Thymus (tissue), 14 donors: Measurements from ENCODE around the gene KRTAP12-4. TPM values are rescaled to one million over a fixed set of nuclear protein-coding genes. Genes with fewer than 3 reads are reported as not detected.

Experiments
- DNase-seq, 9 donors: peaks; one replicate each; pipeline ENCODE4 v3.0.0-alpha.2; 2013; ENCODE audit warnings: low spot score in 9 of 9, low read depth in 6 of 9, missing footprints in 1 of 9
- H3K27ac ChIP-seq, 2 donors: one replicate each; pipeline ENCODE4 v1.5.1; 2013; ENCODE audit warnings: control low read depth in 1 of 2, low read depth in 1 of 2, low read length in 1 of 2, mild to moderate bottlenecking in 1 of 2, moderate library complexity in 1 of 2
- H3K27me3 ChIP-seq, 2 donors: one replicate each; pipeline ENCODE4 v1.5.1; 2013; ENCODE audit warnings: low read length in 1 of 2; ENCODE audit not compliant: control insufficient read depth in 2 of 2, insufficient read depth in 1 of 2
- H3K36me3 ChIP-seq, 2 donors: one replicate each; pipeline ENCODE4 v1.5.1; 2013; ENCODE audit warnings: low read length in 1 of 2, mild to moderate bottlenecking in 1 of 2, moderate library complexity in 1 of 2; ENCODE audit not compliant: control insufficient read depth in 2 of 2, insufficient read depth in 2 of 2
- H3K4me1 ChIP-seq, 2 donors: one replicate each; pipeline ENCODE4 v1.5.1; 2013; ENCODE audit warnings: low read length in 2 of 2; ENCODE audit not compliant: control insufficient read depth in 2 of 2, insufficient read depth in 2 of 2
- H3K4me3 ChIP-seq, 2 donors: one replicate each; pipeline ENCODE4 v1.5.1; 2013; ENCODE audit warnings: low read length in 2 of 2, control low read depth in 1 of 2, mild to moderate bottlenecking in 1 of 2
- H3K9me3 ChIP-seq, 2 donors: one replicate each; pipeline ENCODE4 v1.5.1; 2013; ENCODE audit warnings: low read length in 1 of 2, mild to moderate bottlenecking in 1 of 2; ENCODE audit not compliant: control insufficient read depth in 2 of 2, insufficient read depth in 1 of 2
- WGBS: extraction: QIAGEN DNeasy Blood & Tissue Kit; methylation state at CpG from one replicate; pipeline ENCODE4 v1.1.7; 2013; 5-methylcytosine and 5-hydroxymethylcytosine counted together
- long read RNA-seq, 10 donors: transcript quantifications; one replicate each; lab custom pipeline, GENCODE V29; 2026
- polyA plus RNA-seq: library from polyadenylated mRNA; stranded (reverse); fragments of 200-250 nt; gene quantifications from one replicate; pipeline ENCODE4 v1.2.3, GENCODE V29; 2013
- total RNA-seq: library from RNA; stranded (reverse); fragments of 120-200 nt; gene quantifications from one replicate; pipeline ENCODE4 v1.2.4, GENCODE V29; 2013
- donor health status: healthy.

Gene KRTAP12-4, protein sequence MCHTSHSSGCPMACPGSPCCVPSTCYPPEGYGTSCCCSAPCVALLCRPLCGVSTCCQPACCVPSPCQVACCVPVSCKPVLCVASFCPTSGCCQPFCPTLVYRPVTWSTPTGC
- total RNA-seq (not detected), polyA plus RNA-seq (not detected)
- long read RNA-seq, donor 1 = 0 reads
- long read RNA-seq, donor 2 = 0 reads
- long read RNA-seq, donor 3 = 0 reads
- long read RNA-seq, donor 4 = 0 reads
- long read RNA-seq, donor 5 = 0 reads
- long read RNA-seq, donor 6 = 0 reads
- long read RNA-seq, donor 7 = 0 reads
- long read RNA-seq, donor 8 = 0 reads
- long read RNA-seq, donor 9 = 0 reads
- long read RNA-seq, donor 10 = 0 reads

DNA sequence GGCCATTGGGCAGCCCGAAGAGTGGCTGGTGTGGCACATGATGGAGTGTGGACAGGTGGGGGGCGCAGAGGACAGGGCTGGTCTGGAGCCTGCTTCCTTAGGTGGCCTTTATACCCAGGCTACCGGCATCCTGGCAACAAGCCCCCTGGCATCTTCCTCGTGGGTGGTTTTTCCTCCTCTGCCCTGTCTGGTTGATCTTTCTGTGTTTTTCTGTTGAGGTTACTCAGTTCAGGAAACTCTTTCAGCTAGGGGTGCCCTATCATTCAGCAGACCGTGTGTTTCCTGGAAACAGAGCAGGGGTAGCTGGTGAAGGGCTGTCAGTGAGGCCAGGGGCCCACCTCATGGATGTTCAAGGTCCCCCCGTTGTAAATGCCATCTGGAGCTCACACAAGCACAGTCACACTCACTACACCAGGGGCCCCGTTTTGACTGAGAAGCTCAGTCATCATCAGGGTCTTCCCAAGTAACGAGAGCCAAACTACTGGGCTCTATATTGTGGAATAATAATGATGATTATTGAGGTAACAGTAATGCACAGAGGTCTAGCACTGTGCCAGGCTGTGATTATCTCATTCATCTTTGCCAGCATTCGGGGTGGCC lies at the start of gene KRTAP12-4:
Gene KRTAP12-4, minus strand, starts transcription at position 84 of the 600 bp plus-strand sequence. Its CDS starts 45 bp downstream, at position 39.
- Histone ChIP-seq H3K4me3 (no peak within 1 kb of the TSS), H3K27me3 (peaks cover 0 to 2% of the 10 kb centered on the region in 2 donors), H3K36me3 (no peaks in the 10 kb centered on the region), H3K4me1 (peaks cover 0 to 2% of the 10 kb centered on the region in 2 donors), H3K27ac (no peak within 1 kb of the TSS), H3K9me3 (peaks cover 1 to 19% of the 10 kb centered on the region in 2 donors)
- 62% methylated on average over 9 of the region's 9 CpGs for WGBS
- DNase-seq = no peak

DNA sequence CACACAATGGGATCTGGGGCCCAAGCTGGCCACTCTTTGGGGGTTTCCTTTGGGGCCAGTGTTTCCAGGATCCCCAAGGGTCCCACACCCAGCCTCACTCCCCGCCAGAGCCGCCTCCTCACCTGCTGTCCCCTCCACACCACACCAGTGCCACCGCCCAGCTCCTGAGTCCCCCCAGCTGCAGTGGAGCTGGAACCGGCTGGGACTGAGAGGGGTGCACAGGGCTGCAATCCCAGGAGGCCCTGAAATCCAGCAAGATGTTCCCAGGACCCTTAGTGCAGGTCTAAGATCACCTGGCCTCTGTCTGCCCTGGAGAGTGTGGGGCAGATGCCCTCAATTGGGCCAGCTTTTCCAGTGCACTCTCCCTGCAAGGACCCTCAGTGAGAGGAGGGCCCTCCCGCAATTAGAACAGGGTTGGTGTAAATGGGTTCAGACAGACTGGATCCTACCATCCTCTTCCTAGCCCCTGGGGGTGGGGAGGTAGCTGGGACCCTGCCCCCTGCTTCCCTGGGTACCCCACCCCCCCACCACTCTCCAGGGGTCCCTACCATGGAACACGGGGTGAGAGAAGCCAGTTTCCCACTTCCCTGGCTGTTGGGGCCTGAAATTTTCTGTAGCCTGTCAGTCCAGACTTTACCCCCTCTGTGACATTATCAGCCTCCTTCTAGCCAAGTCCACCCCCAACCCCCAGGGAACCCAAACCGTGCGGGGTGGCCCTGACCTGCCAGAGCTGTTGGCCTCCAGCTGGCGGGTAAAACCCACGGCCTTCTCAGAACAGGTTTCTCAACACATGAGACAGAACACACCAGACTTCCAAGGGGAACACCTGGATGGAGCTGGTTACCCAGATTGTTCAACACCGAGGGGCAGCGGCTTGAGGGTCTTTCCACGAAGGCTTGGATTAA lies 49.5 kb upstream of the KRTAP12-4 start:
- peaks cover 0 to 6% of the 10 kb centered on the region in 2 donors for H3K36me3 ChIP-seq
- H3K27me3 ChIP-seq = peaks cover 41 to 90% of the 10 kb centered on the region in 2 donors
- H3K4me1 ChIP-seq = peaks cover 0 to 2% of the 10 kb centered on the region in 2 donors
- no peak overlapping the region for H3K27ac ChIP-seq
- no peak for DNase-seq
- no peak overlapping the region for H3K4me3 ChIP-seq
- 40% methylated on average over 13 of the region's 13 CpGs for WGBS
- H3K9me3 ChIP-seq = peaks cover 9 to 19% of the 10 kb centered on the region in 2 donors

DNA sequence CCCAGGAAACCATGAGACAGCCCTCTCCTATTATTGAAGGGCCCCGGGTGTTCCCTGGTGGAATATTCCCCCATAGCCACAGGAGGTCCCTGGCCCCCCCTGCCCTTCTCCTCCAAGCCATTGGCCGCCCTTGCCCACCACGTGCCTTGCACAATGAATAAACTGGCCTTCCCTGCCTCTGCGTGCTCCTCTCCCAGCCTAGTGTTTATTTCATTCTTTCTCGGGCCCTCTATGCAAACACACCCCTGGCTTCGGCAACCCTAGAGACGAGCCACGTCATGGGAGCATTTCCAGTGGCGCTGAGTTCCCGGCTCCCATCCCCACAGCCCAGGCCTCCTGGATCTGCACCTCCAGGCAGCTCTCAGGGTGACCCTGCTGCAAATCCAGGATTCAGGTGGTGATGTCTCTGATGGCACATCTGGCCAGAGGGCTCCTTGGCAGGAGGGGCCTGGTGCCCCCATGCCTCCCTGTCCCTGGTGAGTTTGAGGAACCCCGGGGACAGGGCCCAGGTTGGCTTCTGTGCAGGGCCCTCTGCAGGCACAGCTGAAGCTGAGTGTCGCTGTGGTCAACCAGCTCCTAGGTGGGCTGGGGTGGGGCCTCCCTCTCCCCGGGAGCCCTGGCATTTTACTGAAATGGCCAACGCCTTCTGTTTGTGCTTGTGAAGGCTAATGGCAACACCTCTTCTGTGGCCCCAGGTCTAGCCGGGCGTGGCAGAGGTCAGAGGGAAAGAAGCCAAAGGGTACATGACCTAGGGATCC lies 48.7 kb upstream of the KRTAP12-4 start:
- Histone ChIP-seq H3K27me3 (peaks cover 33 to 89% of the 10 kb centered on the region in 2 donors), H3K4me1 (no peaks in the 10 kb centered on the region), H3K27ac (no peak overlapping the region), H3K4me3 (no peak overlapping the region), H3K9me3 (peaks cover 9 to 19% of the 10 kb centered on the region in 2 donors), H3K36me3 (peaks cover 0 to 6% of the 10 kb centered on the region in 2 donors)
- no peak for DNase-seq
- WGBS = 57% methylated on average over 16 of the region's 16 CpGs

DNA sequence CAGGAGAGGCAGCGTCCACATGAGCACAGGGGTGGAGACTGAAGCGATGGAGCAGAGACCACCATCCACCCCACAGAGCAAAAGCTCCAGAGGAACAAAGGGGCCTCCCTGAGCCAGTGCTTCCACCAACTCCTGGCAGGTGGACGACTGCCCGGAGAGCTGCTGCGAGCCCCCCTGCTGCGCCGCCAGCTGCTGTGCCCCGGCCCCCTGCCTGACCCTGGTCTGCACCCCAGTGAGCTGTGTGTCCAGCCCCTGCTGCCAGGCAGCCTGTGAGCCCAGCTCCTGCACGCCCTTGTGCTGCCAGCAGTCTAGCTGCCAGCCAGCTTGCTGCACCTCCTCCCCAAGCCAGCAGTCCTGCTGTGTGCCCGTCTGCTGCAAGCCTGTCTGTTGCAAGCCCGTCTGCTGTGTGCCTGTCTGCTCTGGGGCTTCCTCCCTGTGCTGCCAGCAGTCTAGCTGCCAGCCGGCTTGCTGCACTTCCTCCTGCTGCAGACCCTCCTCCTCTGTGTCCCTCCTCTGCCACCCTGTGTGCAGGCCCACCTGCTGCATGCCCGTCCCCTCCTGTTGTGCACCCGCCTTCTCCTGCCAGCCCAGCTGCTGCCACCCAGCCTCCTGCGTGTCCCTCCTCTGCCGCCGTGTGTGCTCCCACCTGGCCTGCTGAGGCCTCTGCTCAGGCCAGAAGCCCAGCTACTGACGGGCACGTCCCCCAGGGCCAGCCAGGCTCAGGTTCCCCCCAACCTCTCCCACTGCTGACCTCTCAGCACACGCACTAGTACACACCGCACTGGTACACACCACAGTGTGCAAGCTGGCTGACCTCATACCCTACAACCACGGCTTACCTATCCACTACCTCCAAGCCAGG lies 47.9 kb upstream of the KRTAP12-4 start:
- 82% methylated on average over 22 of the region's 22 CpGs for WGBS
- H3K4me3 ChIP-seq = no peak overlapping the region
- H3K27ac ChIP-seq = no peak overlapping the region
- peaks cover 0 to 6% of the 10 kb centered on the region in 2 donors for H3K36me3 ChIP-seq
- H3K9me3 ChIP-seq = peaks cover 9 to 19% of the 10 kb centered on the region in 2 donors
- H3K4me1 ChIP-seq = no peaks in the 10 kb centered on the region
- peaks cover 29 to 89% of the 10 kb centered on the region in 2 donors for H3K27me3 ChIP-seq
- DNase-seq = no peak

DNA sequence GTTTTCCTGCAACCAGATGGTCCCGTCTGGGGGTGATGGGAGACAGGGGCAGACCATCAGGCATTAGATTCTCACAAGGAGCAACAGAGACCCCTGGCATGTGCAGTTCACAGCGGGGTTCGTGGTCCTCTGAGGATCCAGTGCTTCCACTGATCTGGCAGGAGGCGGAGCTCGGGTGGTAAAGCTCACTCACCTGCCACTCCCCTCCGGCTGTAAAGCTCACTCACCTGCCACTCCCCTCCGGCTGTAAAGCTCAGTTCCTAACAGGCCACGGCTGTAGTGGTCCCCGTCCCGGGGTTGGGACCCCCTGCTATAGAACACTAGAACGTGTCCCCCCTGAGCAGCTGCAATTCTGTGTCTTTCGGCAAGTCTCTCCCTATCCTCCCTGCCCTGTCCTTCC lies 47.1 kb upstream of the KRTAP12-4 start:
- no peak for DNase-seq
- Histone ChIP-seq H3K27me3 (peaks cover 21 to 88% of the 10 kb centered on the region in 2 donors), H3K9me3 (peaks cover 7 to 16% of the 10 kb centered on the region in 2 donors), H3K4me3 (no peak overlapping the region), H3K27ac (no peak overlapping the region), H3K36me3 (peaks cover 0 to 6% of the 10 kb centered on the region in 2 donors), H3K4me1 (no peaks in the 10 kb centered on the region)
- WGBS = 40% methylated on average over 12 of the region's 12 CpGs

DNA sequence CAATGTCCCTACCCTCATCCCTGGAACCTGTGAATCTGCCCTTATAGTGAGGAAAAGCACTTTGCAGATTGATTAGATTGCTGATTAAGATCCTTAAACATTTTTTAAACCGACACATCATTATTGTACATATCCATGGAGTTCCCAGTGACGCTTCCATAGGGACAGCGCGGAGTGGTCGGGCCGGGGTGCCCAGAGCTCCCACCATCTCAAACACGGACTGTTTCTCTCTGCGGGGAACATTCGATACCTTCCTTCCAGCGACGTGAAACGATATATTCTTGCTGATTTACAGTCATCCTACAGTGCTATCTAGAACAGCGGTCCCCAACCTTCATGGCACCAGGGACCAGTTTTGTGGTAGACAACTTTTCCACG lies 46.6 kb upstream of the KRTAP12-4 start:
- Histone ChIP-seq H3K4me1 (no peaks in the 10 kb centered on the region), H3K27me3 (peaks cover 16 to 87% of the 10 kb centered on the region in 2 donors), H3K36me3 (peaks cover 0 to 1% of the 10 kb centered on the region in 2 donors), H3K4me3 (no peak overlapping the region), H3K9me3 (peaks cover 1 to 11% of the 10 kb centered on the region in 2 donors), H3K27ac (no peak overlapping the region)
- DNase-seq = no peak
- 91% methylated on average over 14 of the region's 14 CpGs for WGBS

DNA sequence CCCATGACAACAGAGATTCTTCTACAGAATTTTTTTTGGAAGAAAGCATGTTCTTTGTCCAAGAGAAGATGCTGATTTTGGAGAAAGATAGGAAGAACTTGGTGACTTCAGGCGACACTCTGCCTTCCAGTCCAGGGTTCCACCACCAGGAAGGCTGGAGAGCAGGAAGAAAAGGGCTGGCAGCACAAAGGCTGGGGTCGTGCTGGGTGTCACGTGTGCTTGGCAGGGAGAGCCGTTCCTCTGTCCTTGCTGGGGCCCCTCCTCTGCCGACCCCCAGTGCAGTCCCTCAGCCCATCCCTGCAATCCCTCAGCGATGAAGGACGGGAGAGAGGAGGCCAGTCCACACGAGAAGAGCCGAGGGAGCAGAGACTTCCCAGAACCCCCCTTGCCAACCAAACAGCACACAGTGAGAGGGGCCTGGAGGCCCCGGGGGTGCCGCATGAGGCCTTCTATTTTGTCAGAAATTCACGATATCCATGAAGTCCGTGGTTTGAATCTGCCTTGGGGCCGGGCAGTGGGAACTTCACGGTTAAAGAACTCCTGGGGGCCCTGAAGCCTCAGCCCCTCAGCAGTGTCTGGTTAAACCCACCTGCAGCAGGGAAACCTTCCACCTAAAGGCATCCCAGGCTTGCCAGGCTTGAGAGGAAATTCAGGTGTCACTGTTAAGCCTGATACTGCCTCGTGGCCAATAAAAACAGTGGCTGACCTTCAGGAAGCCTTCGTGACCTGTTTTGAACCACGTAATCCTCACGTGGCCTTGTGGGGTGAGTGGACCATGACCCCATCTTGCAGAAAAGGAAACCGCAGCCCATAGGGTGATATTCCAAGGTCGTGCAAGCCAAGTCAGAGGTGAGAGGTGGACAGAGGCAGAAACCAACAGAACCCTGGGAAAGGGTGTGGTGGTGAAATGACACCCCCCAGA lies 45.9 kb upstream of the KRTAP12-4 start:
- no peak for DNase-seq
- H3K27ac ChIP-seq = no peak overlapping the region
- H3K27me3 ChIP-seq = peaks cover 13 to 87% of the 10 kb centered on the region in 2 donors
- H3K4me1 ChIP-seq = no peaks in the 10 kb centered on the region
- WGBS = 61% methylated on average over 21 of the region's 21 CpGs
- peaks cover 0 to 8% of the 10 kb centered on the region in 2 donors for H3K9me3 ChIP-seq
- no peak overlapping the region for H3K4me3 ChIP-seq
- no peaks in the 10 kb centered on the region for H3K36me3 ChIP-seq
